A673 (cell line): ENCODE data around the gene TAF4.

Experiments used
- EZH2 ChIP-seq: fragments of 200-600 bp; sonication (generic); IDR thresholded peaks from 2 replicates; pipeline ENCODE4 v1.6.1; 2017; ENCODE audit warnings: borderline replicate concordance, low read depth, mild to moderate bottlenecking, mixed read lengths, antibody characterized with exemption, low read length; ENCODE audit not compliant: poor library complexity, severe bottlenecking
- TF ChIP-seq, protein P1 (sequence below): fragments of 300-800, 200-600 bp; sonication (generic); conservative IDR thresholded peaks from 2 replicates; pipeline ENCODE4 v1.5.1; 2017; ENCODE audit warnings: low read depth, mild to moderate bottlenecking, antibody characterized with exemption, low read length, moderate library complexity, mixed read lengths

DNA sequence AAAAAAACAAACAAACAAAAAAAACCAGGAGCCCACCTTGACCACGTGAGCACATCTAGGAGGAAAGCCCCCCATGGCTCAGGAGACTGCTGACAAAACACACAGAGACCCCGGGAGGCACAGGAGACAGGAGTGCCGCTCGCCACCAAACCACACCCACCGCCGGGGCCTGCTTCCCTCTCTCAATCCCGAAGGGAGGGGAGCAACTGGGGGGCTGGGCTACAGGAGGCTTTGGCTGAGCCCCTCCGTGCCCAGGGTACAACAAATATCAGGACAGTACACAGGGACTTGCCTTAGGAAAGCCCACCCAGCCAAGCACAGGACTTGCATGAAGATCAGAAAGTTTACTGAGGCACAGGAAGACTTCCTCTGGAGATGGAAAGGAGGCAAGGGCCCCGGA, 102.5 kb downstream of the TAF4 start:
- TF ChIP-seq, protein P1, sequence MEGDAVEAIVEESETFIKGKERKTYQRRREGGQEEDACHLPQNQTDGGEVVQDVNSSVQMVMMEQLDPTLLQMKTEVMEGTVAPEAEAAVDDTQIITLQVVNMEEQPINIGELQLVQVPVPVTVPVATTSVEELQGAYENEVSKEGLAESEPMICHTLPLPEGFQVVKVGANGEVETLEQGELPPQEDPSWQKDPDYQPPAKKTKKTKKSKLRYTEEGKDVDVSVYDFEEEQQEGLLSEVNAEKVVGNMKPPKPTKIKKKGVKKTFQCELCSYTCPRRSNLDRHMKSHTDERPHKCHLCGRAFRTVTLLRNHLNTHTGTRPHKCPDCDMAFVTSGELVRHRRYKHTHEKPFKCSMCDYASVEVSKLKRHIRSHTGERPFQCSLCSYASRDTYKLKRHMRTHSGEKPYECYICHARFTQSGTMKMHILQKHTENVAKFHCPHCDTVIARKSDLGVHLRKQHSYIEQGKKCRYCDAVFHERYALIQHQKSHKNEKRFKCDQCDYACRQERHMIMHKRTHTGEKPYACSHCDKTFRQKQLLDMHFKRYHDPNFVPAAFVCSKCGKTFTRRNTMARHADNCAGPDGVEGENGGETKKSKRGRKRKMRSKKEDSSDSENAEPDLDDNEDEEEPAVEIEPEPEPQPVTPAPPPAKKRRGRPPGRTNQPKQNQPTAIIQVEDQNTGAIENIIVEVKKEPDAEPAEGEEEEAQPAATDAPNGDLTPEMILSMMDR, result no peak
- TF ChIP-seq EZH2, result no peak
